ENCODE results near the gene PDE11A. TPM values are rescaled to one million over a fixed set of nuclear protein-coding genes. Genes with fewer than 3 reads are reported as not detected.

Gene PDE11A
- total RNA-seq, 1 donor from 2014 or later: not detected

- intact Hi-C loops (cut with micrococcal nuclease): loop anchor here (5.0 kb wide), 2 partner anchors 267 to 442 kb away; no protein-coding TSS in a partner anchor
Observed at GRCh38 chr2:177604271-177605065, 468.1 kb downstream of the PDE11A start.

- intact Hi-C loops (cut with micrococcal nuclease): loop anchor here (5.0 kb wide), 1 partner anchor 266 kb away; no protein-coding TSS in a partner anchor
Observed at GRCh38 chr2:177603768-177604167, 468.8 kb downstream of the PDE11A start.

- intact Hi-C loops (cut with micrococcal nuclease): loop anchor here (5.0 kb wide), 1 partner anchor 266 kb away; no protein-coding TSS in a partner anchor
Observed at GRCh38 chr2:177603181-177603580, 469.4 kb downstream of the PDE11A start.

- intact Hi-C loops (cut with micrococcal nuclease): loop anchor here (5.0 kb wide), 1 partner anchor 265 kb away; no protein-coding TSS in a partner anchor
Observed at GRCh38 chr2:177602611-177603164, 469.9 kb downstream of the PDE11A start.

GRCh38 chr2:177600917-177601316, 471.7 kb downstream of the PDE11A start:
- intact Hi-C loops (cut with micrococcal nuclease): loop anchor here (5.0 kb wide), 1 partner anchor 264 kb away; no protein-coding TSS in a partner anchor

GRCh38 chr2:177599956-177600355, 472.6 kb downstream of the PDE11A start:
- intact Hi-C loops (cut with micrococcal nuclease): loop anchor here (5.0 kb wide), 1 partner anchor 263 kb away; no protein-coding TSS in a partner anchor

- intact Hi-C loops (cut with micrococcal nuclease): no loop called here
Observed at GRCh38 chr2:177599139-177599688, 473.4 kb downstream of the PDE11A start.

GRCh38 chr2:177598326-177599138, 474.0 kb downstream of the PDE11A start:
- intact Hi-C loops (cut with micrococcal nuclease): no loop called here

- intact Hi-C loops (cut with micrococcal nuclease): no loop called here
Observed at GRCh38 chr2:177597759-177598158, 474.8 kb downstream of the PDE11A start.

GRCh38 chr2:177596866-177597265, 475.7 kb downstream of the PDE11A start:
- intact Hi-C loops (cut with micrococcal nuclease): no loop called here

- intact Hi-C loops (cut with micrococcal nuclease): no loop called here
Observed at GRCh38 chr2:177595126-177595845, 477.3 kb downstream of the PDE11A start.

- intact Hi-C loops (cut with micrococcal nuclease): no loop called here
Observed at GRCh38 chr2:177593402-177593801, 479.2 kb downstream of the PDE11A start.

- intact Hi-C loops (cut with micrococcal nuclease): no loop called here
Observed at GRCh38 chr2:177592945-177593344, 479.6 kb downstream of the PDE11A start.

- intact Hi-C loops (cut with micrococcal nuclease): no loop called here
Observed at GRCh38 chr2:177592397-177592796, 480.2 kb downstream of the PDE11A start.

- intact Hi-C loops (cut with micrococcal nuclease): no loop called here
Observed at GRCh38 chr2:177589186-177589585, 483.4 kb downstream of the PDE11A start.

- intact Hi-C loops (cut with micrococcal nuclease): no loop called here
Observed at GRCh38 chr2:177588671-177589070, 483.9 kb downstream of the PDE11A start.

- intact Hi-C loops (cut with micrococcal nuclease): no loop called here
Observed at GRCh38 chr2:177587371-177587770, 485.2 kb downstream of the PDE11A start.

- intact Hi-C loops (cut with micrococcal nuclease): no loop called here
Observed at GRCh38 chr2:177586154-177586553, 486.4 kb downstream of the PDE11A start.

- intact Hi-C loops (cut with micrococcal nuclease): no loop called here
Observed at GRCh38 chr2:177585234-177585863, 487.2 kb downstream of the PDE11A start.

GRCh38 chr2:177584030-177584692, 488.4 kb downstream of the PDE11A start:
- intact Hi-C loops (cut with micrococcal nuclease): no loop called here
